GM12873 (cell line): ENCODE measurements around the gene SYCP2.

Experiments used
- CTCF ChIP-seq: IDR thresholded peaks from 2 replicates; pipeline ENCODE4 v1.5.1; 2012; ENCODE audit warnings: low read depth, mild to moderate bottlenecking, moderate library complexity, low read length, control low read depth; ENCODE audit not compliant: insufficient read depth; ENCODE audit errors: missing control alignments

Gene SYCP2

GRCh38 chr20:59936409-59936808 lies 3.0 kb upstream of the SYCP2 start:
- no peak for TF ChIP-seq CTCF

DNA sequence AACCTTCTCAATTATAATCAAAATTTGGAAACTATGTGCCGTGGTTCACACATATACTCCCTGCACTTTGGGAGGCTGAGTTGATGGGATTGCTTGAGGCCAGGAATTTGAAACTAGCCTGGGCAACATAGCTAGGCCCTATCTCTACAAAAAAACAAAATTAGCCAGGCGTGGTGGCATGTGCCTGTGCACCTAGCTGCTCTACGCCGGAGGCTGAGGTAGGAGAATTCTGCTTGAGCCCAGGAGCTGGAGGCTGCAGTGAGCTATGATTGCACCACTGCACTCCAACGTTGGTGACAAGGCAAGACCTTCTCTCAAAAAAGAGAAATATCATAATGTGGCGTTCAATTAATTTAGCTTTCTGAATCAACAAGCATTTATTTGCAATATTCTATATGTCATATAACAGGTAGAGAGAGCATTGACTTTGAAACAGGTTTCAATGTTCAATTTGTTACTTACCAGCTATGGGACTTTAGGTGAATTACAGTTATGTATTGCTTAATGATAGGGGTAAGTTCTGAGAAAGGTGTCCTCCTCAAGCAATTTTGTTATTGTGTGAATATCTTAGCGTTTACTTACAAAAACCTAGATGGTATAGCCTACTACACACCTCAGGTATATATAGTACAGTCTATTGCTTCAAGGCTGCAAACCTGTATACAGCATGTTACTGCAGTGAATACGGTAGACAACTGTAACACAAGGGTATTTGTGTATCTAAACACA lies 2.2 kb upstream of the SYCP2 start:
- no peak for TF ChIP-seq CTCF

- TF ChIP-seq CTCF, result peak; percentile 87
These were observed 580 bp upstream of the SYCP2 start for GRCh38 chr20:59933849-59934585.

GRCh38 chr20:59932616-59933295 lies 681 bp downstream of the SYCP2 start:
- no peak for TF ChIP-seq CTCF

GRCh38 chr20:59931511-59932312 lies 1.7 kb downstream of the SYCP2 start:
- TF ChIP-seq CTCF, result no peak

- no peak for TF ChIP-seq CTCF
These were observed 7.5 kb downstream of the SYCP2 start for GRCh38 chr20:59925899-59926298.
